ENCODE measurements around the gene FAM234A.

GRCh38 chr16:263944-264343, 29.3 kb downstream of the FAM234A start:
- no peak for TF ChIP-seq CTCF (conservative IDR thresholded peaks at IDR 0.05 in 1 of 2, IDR thresholded peaks at IDR 0.05 in 1 of 2; ENCODE audit: extremely low read depth in 1 of 2, insufficient read depth in 1 of 2, low read depth in 1 of 2, low read length in 2 of 2)
- no peak for TF ChIP-seq EZH2 (IDR thresholded peaks at IDR 0.05; ENCODE audit: borderline replicate concordance, low read length)
